Stimulated activated memory B cell treated with anti-CD40 and anti-IgM and Interleukin-4, amounts not matched to agents 10 μg/mL and 1 μg/mL and 100 μg/mL, for 72 hours (primary cell): ENCODE results near the gene PHOX2A.
"Not testable (repeated sequence)": the region's sequence is repeated elsewhere in the genome, so short reads cannot be mapped to it uniquely, and the experiment has no call there.

Experiments
- ATAC-seq: fragments of 150-1000 bp; cut with Tn5 transposase; 2 replicates; pipeline ENCODE4 v1.10.0; 2021
- H3K27ac Mint-ChIP-seq: one replicate; pipeline ENCODE4 v1.8.0; 2022; ENCODE audit warnings: mild to moderate bottlenecking, mixed read lengths
- H3K27me3 Mint-ChIP-seq: one replicate; pipeline ENCODE4 v1.8.0; 2022; ENCODE audit warnings: mixed read lengths
- H3K36me3 Mint-ChIP-seq: one replicate; pipeline ENCODE4 v1.8.0; 2022; ENCODE audit warnings: mixed read lengths
- H3K4me1 Mint-ChIP-seq: one replicate; pipeline ENCODE4 v1.8.0; 2022; ENCODE audit warnings: mixed read lengths
- H3K4me3 Mint-ChIP-seq: one replicate; pipeline ENCODE4 v1.8.0; 2022; ENCODE audit warnings: mild to moderate bottlenecking, moderate library complexity, mixed read lengths
- H3K9me3 Mint-ChIP-seq: one replicate; pipeline ENCODE4 v1.8.0; 2022; ENCODE audit warnings: mixed read lengths

PHOX2A gene

DNA sequence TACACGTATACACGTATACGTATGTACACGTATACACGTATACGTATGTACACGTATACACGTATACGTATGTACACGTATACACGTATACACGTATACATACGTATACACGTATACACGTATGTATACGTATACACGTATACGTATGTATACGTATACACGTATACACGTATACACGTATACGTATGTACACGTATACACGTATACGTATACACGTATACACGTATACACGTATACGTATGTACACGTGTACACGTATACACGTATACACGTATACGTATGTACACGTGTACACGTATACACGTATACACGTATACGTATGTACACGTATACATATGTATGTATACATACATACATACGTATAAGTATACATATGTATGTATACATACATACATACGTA lies 42.5 kb downstream of the PHOX2A start:
- not testable (repeated sequence) for H3K4me1 Mint-ChIP-seq, H3K4me3 Mint-ChIP-seq, ATAC-seq, H3K27ac Mint-ChIP-seq, H3K27me3 Mint-ChIP-seq, H3K9me3 Mint-ChIP-seq, H3K36me3 Mint-ChIP-seq

DNA sequence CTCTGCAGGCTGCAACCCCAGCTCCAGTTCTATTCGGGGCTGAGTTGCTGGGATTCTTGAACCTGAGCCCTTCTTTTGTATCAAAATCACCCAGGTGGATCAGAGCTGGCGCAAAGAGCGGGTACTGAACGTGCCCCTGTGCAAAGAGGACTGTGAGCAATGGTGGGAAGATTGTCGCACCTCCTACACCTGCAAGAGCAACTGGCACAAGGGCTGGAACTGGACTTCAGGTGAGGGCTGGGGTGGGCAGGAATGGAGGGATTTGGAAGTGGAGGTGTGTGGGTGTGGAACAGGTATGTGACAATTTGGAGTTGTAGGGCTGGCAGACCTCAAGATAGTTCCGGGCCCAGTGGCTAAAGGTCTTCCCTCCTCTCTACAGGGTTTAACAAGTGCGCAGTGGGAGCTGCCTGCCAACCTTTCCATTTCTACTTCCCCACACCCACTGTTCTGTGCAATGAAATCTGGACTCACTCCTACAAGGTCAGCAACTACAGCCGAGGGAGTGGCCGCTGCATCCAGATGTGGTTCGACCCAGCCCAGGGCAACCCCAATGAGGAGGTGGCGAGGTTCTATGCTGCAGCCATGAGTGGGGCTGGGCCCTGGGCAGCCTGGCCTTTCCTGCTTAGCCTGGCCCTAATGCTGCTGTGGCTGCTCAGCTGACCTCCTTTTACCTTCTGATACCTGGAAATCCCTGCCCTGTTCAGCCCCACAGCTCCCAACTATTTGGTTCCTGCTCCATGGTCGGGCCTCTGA lies 48.3 kb downstream of the PHOX2A start:
- H3K4me1 Mint-ChIP-seq = no peaks in the 10 kb centered on the region
- H3K36me3 Mint-ChIP-seq = no peaks in the 10 kb centered on the region
- ATAC-seq = no peak
- H3K27me3 Mint-ChIP-seq = no peaks in the 10 kb centered on the region
- no peak overlapping the region for H3K27ac Mint-ChIP-seq
- no peak overlapping the region for H3K4me3 Mint-ChIP-seq
- H3K9me3 Mint-ChIP-seq = no peaks in the 10 kb centered on the region

DNA sequence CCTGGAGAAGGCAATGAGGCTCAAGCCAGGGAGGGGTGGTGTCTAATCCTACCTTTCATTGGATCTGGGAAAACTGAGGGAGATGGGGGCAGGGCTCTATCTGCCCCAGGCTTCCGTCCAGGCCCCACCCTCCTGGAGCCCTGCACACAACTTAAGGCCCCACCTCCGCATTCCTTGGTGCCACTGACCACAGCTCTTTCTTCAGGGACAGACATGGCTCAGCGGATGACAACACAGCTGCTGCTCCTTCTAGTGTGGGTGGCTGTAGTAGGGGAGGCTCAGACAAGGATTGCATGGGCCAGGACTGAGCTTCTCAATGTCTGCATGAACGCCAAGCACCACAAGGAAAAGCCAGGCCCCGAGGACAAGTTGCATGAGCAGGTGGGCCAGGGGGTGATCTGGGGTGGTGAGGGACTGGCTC lies 52.0 kb downstream of the PHOX2A start, which contains the start of gene FOLR1:
Gene FOLR1, plus strand, starts transcription at position 180 of the 421 bp plus-strand sequence. Its CDS starts 34 bp downstream, at position 214.
- Mint-ChIP-seq H3K4me1 (no peaks in the 10 kb centered on the region), H3K9me3 (no peaks in the 10 kb centered on the region), H3K36me3 (no peaks in the 10 kb centered on the region), H3K27ac (no peak within 1 kb of the TSS), H3K4me3 (no peak within 1 kb of the TSS), H3K27me3 (no peaks in the 10 kb centered on the region)
- no peak for ATAC-seq

DNA sequence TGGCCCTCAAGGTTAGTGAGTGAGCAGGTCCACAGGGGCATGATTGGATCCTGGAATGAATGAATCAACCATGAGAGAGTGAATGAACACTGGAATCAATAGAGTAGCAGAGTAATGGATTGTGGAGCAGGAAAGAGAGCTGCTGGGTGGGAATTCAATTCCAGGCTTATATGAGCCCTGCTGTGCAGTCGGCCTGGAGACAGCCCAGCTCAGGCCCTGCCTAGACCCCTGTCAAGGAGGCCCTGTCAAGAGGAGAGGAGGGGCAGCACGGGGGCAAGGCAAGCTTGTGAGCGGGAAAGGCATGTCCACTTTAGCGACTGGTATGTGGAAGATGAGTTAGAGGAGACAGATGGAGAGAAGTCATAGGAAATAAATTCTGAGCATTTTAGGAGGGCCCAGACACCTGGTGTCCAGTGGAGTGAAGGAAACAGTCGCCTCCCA lies 53.3 kb downstream of the PHOX2A start:
- no peak for ATAC-seq
- H3K4me1 Mint-ChIP-seq = no peaks in the 10 kb centered on the region

DNA sequence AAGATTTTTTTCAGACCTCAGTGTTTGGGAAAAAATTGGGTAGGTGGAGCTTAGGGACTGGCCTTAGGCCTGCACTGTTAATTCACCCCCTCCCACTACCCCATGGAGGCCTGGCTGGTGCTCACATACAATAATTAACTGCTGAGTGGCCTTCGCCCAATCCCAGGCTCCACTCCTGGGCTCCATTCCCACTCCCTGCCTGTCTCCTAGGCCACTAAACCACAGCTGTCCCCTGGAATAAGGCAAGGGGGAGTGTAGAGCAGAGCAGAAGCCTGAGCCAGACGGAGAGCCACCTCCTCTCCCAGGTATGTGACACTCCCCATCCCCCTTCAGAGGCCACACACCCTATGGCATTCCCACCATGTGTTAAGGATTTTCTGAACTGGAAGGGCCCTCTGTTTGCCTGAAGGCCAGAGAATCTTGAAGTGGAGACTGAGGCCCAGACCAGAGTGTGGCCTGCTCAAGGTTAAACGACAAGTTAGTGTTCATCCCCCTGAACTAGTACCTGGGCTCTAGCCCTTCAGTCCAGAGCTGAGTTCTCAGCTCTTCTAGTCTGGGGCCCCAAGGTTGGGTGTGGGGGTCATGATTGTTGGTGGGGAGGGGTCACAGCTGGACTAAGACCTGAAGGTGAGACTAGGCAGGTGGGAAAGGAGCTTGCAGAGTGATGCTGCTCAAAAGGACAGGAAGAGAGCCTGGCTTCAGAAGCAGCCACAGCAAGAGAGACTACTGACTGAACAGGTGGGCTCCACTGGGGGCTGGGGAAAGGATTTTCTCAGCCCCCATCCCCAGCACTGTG lies 54.3 kb downstream of the PHOX2A start:
- Mint-ChIP-seq H3K4me1 (no peaks in the 10 kb centered on the region), H3K36me3 (no peaks in the 10 kb centered on the region), H3K9me3 (no peaks in the 10 kb centered on the region), H3K4me3 (no peak overlapping the region), H3K27me3 (no peaks in the 10 kb centered on the region), H3K27ac (no peak overlapping the region)
- ATAC-seq = no peak

More for the DNA sequence above, 53.3 kb downstream of the PHOX2A start:
- Mint-ChIP-seq H3K27me3 (no peaks in the 10 kb centered on the region), H3K9me3 (no peaks in the 10 kb centered on the region), H3K4me3 (no peak overlapping the region), H3K36me3 (no peaks in the 10 kb centered on the region), H3K27ac (no peak overlapping the region)
